ENCODE data around the gene ZFYVE27.

The ZFYVE27 gene

GRCh38 chr10:97791824-97792721 lies 55.1 kb downstream of the ZFYVE27 start:
- peak; percentile 55 for DNase-seq (ENCODE audit: low read depth)

- DNase-seq (ENCODE audit: low read depth) = no peak
Observed at GRCh38 chr10:97795886-97796285, 59.0 kb downstream of the ZFYVE27 start.

GRCh38 chr10:97796651-97797050 lies 59.7 kb downstream of the ZFYVE27 start:
- peak; percentile 13 for DNase-seq (ENCODE audit: low read depth)

- DNase-seq (ENCODE audit: low read depth) = no peak
Observed at GRCh38 chr10:97798958-97799610, 62.2 kb downstream of the ZFYVE27 start.

- no peak for DNase-seq (ENCODE audit: low read depth)
Observed at GRCh38 chr10:97800474-97800873, 63.5 kb downstream of the ZFYVE27 start.

GRCh38 chr10:97801422-97801821 lies 64.5 kb downstream of the ZFYVE27 start:
- DNase-seq (ENCODE audit: low read depth) = no peak

GRCh38 chr10:97805096-97805884 lies 68.4 kb downstream of the ZFYVE27 start:
- DNase-seq (ENCODE audit: low read depth) = no peak

GRCh38 chr10:97805949-97806348 lies 69.0 kb downstream of the ZFYVE27 start:
- no peak for DNase-seq (ENCODE audit: low read depth)

GRCh38 chr10:97810446-97810845 lies 73.5 kb downstream of the ZFYVE27 start:
- DNase-seq (ENCODE audit: low read depth) = no peak

Data from stimulated activated CD4-positive, alpha-beta T cell treated with anti-CD3 and anti-CD28 coated beads, Interleukin-2, amount 100 ng/mL, for 4 hours (primary cell).